ENCODE results near the gene HOXC4. TPM values are rescaled to one million over a fixed set of nuclear protein-coding genes. Genes with fewer than 3 reads are reported as not detected.

Gene HOXC4
- total RNA-seq, 120 experiments from 2014 or later = 0.28 to 0.72 (median 0.45) TPM; not detected in 103

Small RNA genes within 50 kb of the gene (microRNA-seq; reads per million reads assigned to microRNA genes)
- 0 to 1.7 (median 0) reads per million in 43 experiments for gene MIR615

Other genes starting within 250 kb of the HOXC4 start
- gene HOXC13, start 115.0 kb upstream of the HOXC4 start, total RNA-seq = not detected
- gene HOXC12, start 98.9 kb upstream of the HOXC4 start, total RNA-seq = not detected
- gene HOXC11, start 80.7 kb upstream of the HOXC4 start, total RNA-seq = not detected
- gene HOTAIR, start 78.9 kb upstream of the HOXC4 start, total RNA-seq = not detected
- gene HOXC10, start 68.7 kb upstream of the HOXC4 start, total RNA-seq = under 1 TPM in 1 of 120 experiments, not detected in 119; 0.34 TPM
- gene HOXC9, start 53.7 kb upstream of the HOXC4 start, total RNA-seq = not detected
- not detected for gene HOXC8, start 44.9 kb upstream of the HOXC4 start, total RNA-seq
- gene HOXC6, start 25.4 kb upstream of the HOXC4 start, total RNA-seq = not detected
- not detected for gene HOXC5, start 20.8 kb upstream of the HOXC4 start, total RNA-seq
- gene SMUG1, start 135.2 kb downstream of the HOXC4 start, total RNA-seq = 10 to 100 TPM; 15.0 to 44.0 (median 30.6) TPM
- gene CBX5, start 226.3 kb downstream of the HOXC4 start, total RNA-seq = 100 to 1,000 TPM in 115 of 120 experiments, 10 to 100 TPM in 5; 82.3 to 164 (median 125) TPM
- 100 to 1,000 TPM; 289 to 594 (median 437) TPM for gene HNRNPA1, start 226.9 kb downstream of the HOXC4 start, total RNA-seq
- gene NFE2, start 247.2 kb downstream of the HOXC4 start, total RNA-seq = 1 to 10 TPM in 27 of 120 experiments, under 1 TPM in 67, not detected in 26; 0.27 to 3.7 (median 0.67) TPM

Measured in dorsolateral prefrontal cortex (tissue), 118 donors.